Ishikawa (cell line): ENCODE results near the gene GSAP.

Experiments used
- CEBPB ChIP-seq: IDR thresholded peaks from 2 replicates; pipeline ENCODE4 v1.6.1; 2012
- CREB1 ChIP-seq: IDR thresholded peaks from 2 replicates; pipeline ENCODE4 v1.6.1; 2012; ENCODE audit warnings: low read depth
- EGR1 ChIP-seq: IDR thresholded peaks from 2 replicates; pipeline ENCODE4 v1.6.1; 2012
- EP300 ChIP-seq: IDR thresholded peaks from 2 replicates; pipeline ENCODE4 v1.6.1; 2012; ENCODE audit warnings: borderline replicate concordance
- FOXM1 ChIP-seq: IDR thresholded peaks from 2 replicates; pipeline ENCODE4 v1.6.1; 2012; ENCODE audit warnings: low read depth, borderline replicate concordance
- MAX ChIP-seq: IDR thresholded peaks from 2 replicates; pipeline ENCODE4 v1.6.1; 2012
- NFIC ChIP-seq: IDR thresholded peaks from 2 replicates; pipeline ENCODE4 v1.6.1; 2012
- RAD21 ChIP-seq: IDR thresholded peaks from 2 replicates; pipeline ENCODE4 v1.6.1; 2012; ENCODE audit warnings: low read depth
- TAF1 ChIP-seq: IDR thresholded peaks from 2 replicates; pipeline ENCODE4 v1.6.1; 2012; ENCODE audit warnings: low read depth, mild to moderate bottlenecking
- TCF12 ChIP-seq: IDR thresholded peaks from 2 replicates; pipeline ENCODE4 v1.6.1; 2012; ENCODE audit warnings: low read depth
- TEAD4 ChIP-seq: IDR thresholded peaks from 2 replicates; pipeline ENCODE4 v1.6.1; 2012
- USF1 ChIP-seq: IDR thresholded peaks from 2 replicates; pipeline ENCODE4 v1.6.1; 2012
- YY1 ChIP-seq: IDR thresholded peaks from 2 replicates; pipeline ENCODE4 v1.6.1; 2012; ENCODE audit warnings: low read depth
- ZBTB7A ChIP-seq: IDR thresholded peaks from 2 replicates; pipeline ENCODE4 v1.6.1; 2012; ENCODE audit warnings: low read depth
- TF ChIP-seq, protein P1 (sequence below): IDR thresholded peaks from 2 replicates; pipeline ENCODE4 v1.6.1; 2012; ENCODE audit warnings: low read depth, mild to moderate bottlenecking

Gene GSAP

DNA sequence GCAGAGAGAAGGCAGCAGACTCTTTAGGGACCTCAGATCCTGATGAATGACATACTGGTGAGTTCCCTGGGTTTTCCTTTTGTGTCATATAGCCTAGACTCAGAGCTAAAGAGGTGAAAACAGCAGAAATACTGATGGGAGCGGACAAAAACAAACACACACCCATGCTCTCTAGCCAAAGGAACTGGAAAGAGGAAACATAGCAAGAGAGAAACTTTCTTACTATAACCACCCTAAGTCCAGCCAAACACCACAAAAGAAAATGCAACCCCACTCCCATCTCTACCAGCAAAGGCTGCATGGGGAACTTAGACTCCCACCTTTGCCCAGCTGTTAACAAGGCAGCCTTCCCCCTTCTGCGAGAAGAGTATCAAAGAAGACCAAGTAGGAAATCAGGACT lies 16.3 kb downstream of the GSAP start:
- TF ChIP-seq TCF12: no peak
- no peak for TF ChIP-seq ZBTB7A
- TF ChIP-seq NFIC: no peak
- no peak for TF ChIP-seq TEAD4
- TF ChIP-seq YY1: no peak
- no peak for TF ChIP-seq TAF1
- TF ChIP-seq CEBPB: no peak
- no peak for TF ChIP-seq EP300
- no peak for TF ChIP-seq MAX
- TF ChIP-seq EGR1: no peak
- TF ChIP-seq, protein P1, sequence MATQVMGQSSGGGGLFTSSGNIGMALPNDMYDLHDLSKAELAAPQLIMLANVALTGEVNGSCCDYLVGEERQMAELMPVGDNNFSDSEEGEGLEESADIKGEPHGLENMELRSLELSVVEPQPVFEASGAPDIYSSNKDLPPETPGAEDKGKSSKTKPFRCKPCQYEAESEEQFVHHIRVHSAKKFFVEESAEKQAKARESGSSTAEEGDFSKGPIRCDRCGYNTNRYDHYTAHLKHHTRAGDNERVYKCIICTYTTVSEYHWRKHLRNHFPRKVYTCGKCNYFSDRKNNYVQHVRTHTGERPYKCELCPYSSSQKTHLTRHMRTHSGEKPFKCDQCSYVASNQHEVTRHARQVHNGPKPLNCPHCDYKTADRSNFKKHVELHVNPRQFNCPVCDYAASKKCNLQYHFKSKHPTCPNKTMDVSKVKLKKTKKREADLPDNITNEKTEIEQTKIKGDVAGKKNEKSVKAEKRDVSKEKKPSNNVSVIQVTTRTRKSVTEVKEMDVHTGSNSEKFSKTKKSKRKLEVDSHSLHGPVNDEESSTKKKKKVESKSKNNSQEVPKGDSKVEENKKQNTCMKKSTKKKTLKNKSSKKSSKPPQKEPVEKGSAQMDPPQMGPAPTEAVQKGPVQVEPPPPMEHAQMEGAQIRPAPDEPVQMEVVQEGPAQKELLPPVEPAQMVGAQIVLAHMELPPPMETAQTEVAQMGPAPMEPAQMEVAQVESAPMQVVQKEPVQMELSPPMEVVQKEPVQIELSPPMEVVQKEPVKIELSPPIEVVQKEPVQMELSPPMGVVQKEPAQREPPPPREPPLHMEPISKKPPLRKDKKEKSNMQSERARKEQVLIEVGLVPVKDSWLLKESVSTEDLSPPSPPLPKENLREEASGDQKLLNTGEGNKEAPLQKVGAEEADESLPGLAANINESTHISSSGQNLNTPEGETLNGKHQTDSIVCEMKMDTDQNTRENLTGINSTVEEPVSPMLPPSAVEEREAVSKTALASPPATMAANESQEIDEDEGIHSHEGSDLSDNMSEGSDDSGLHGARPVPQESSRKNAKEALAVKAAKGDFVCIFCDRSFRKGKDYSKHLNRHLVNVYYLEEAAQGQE: no peak
- TF ChIP-seq USF1: no peak
- TF ChIP-seq RAD21: no peak
- TF ChIP-seq FOXM1: no peak
- TF ChIP-seq CREB1: no peak

GRCh38 chr7:77396894-77397547 lies 19.1 kb downstream of the GSAP start:
- TF ChIP-seq TEAD4 (no peak), TCF12 (no peak), EGR1 (no peak), FOXM1 (no peak), EP300 (no peak)
- TF ChIP-seq, protein P1: no peak

DNA sequence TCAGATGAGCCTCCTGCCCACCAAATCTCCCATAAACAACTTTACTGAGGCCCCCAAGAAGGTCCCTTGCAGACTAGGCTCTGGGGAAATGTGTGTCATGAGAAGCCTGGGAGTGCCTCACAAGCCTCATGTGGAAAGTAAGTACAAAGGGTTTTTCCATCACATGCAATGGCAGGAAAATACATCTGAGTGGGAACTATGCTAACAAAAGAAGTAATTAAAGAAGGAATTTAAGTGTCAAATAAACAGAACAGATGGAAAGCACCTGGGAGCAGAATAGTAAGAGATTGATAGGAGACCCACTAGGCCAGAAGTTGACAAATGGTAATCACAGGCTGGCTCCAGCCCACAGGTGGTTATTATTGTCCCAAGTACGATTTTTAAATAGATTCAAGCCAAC lies 20.5 kb downstream of the GSAP start:
- TF ChIP-seq YY1 (no peak), ZBTB7A (no peak), EP300 (no peak)

DNA sequence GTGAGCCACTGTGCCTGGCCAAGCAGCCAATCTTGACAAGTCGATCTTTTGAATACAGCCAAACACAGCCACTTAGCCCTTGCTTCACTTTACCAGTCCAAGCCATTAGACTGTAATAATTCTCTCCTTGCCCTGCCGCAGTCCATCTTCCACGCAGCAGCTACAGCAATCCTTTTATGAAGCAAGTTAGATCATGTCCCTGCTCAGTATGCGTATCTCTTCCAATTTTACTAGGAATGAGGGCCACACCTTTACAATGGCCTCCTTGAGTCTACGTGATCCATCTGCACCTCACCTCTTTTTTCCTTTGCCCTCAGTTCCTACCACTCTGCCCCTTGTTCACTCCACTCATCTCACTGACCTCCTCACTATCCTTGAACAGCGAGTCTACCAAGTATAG lies 22.2 kb downstream of the GSAP start:
- TF ChIP-seq TAF1: no peak
- no peak for TF ChIP-seq EGR1
- TF ChIP-seq ZBTB7A: no peak
- TF ChIP-seq TCF12: no peak
- TF ChIP-seq YY1: no peak
- TF ChIP-seq USF1: no peak
- TF ChIP-seq, protein P1: no peak
- no peak for TF ChIP-seq RAD21
- no peak for TF ChIP-seq CEBPB
- TF ChIP-seq EP300: no peak
- TF ChIP-seq MAX: no peak
- no peak for TF ChIP-seq TEAD4
- TF ChIP-seq NFIC: no peak

DNA sequence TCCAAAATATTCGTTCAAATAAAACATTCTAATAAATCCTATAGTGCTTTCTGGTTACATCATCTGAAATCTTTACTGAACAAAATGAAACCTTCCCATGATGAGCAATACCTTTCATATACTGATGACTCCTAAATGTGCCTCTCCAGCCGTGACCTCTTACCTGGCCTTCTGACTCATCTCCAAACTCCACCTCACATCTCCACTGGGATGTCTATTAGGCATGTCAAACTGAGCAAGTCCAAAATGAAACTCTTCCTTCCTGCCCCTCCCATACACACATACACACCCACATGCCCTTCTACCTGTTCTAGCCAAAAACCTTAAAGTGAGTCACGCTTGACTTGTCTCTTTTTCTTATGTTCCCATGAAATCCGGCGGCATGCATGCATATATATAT lies 22.9 kb downstream of the GSAP start:
- TF ChIP-seq FOXM1 (no peak), MAX (no peak), USF1 (no peak), CREB1 (no peak), TCF12 (no peak), EP300 (no peak), CEBPB (no peak), TEAD4 (no peak), YY1 (no peak), RAD21 (no peak)
- TF ChIP-seq, protein P1: no peak
